Stimulated activated naive CD4-positive, alpha-beta T cell treated with Interleukin-2 at 50 U/mL for 16 hours (primary cell): ENCODE data around the gene ITPKC.
A peak's percentile ranks its signal among the peaks of the same experiment; 100 is the strongest.

Source experiments
- DNase-seq: peaks from one replicate; lab custom pipeline; 2025; lab: John Stamatoyannopoulos, UW

The ITPKC gene

GRCh38 chr19:40741527-40742390, 24.8 kb downstream of the ITPKC start:
- no peak for DNase-seq

- no peak for DNase-seq
Observed at GRCh38 chr19:40742477-40742876, 25.6 kb downstream of the ITPKC start.

- no peak for DNase-seq
Observed at GRCh38 chr19:40742886-40743285, 26.0 kb downstream of the ITPKC start.

- no peak for DNase-seq
Observed at GRCh38 chr19:40743926-40744325, 27.0 kb downstream of the ITPKC start.

GRCh38 chr19:40744554-40745401, 27.9 kb downstream of the ITPKC start:
- peak; percentile 11 for DNase-seq

- no peak for DNase-seq
Observed at GRCh38 chr19:40745402-40745780, 28.5 kb downstream of the ITPKC start.

GRCh38 chr19:40747536-40747935, 30.6 kb downstream of the ITPKC start:
- DNase-seq = no peak

GRCh38 chr19:40750058-40750873, 33.4 kb downstream of the ITPKC start, which contains the start of gene ACTMAP:
TSS of gene ACTMAP (minus strand) at chr19:40750477. CDS start at chr19:40749803, 674 bp downstream.
- DNase-seq = peak; percentile 99

GRCh38 chr19:40750874-40751537, 34.1 kb downstream of the ITPKC start, which contains the start of gene SNRPA:
TSS of gene SNRPA (plus strand) at chr19:40751203. CDS start at chr19:40751409, 206 bp downstream.
- peak; percentile 95 for DNase-seq

GRCh38 chr19:40752257-40752781, 35.4 kb downstream of the ITPKC start:
- peak; percentile 24 for DNase-seq

GRCh38 chr19:40754611-40755247, 37.8 kb downstream of the ITPKC start:
- DNase-seq = peak; percentile 72

- no peak for DNase-seq
Observed at GRCh38 chr19:40755248-40755624, 38.3 kb downstream of the ITPKC start.

GRCh38 chr19:40755791-40756190, 38.9 kb downstream of the ITPKC start:
- DNase-seq = no peak

GRCh38 chr19:40756502-40757110, 39.7 kb downstream of the ITPKC start:
- peak; percentile 62 for DNase-seq

GRCh38 chr19:40758491-40758890, 41.6 kb downstream of the ITPKC start:
- DNase-seq = no peak

GRCh38 chr19:40759352-40759751, 42.4 kb downstream of the ITPKC start:
- no peak for DNase-seq

- DNase-seq = no peak
Observed at GRCh38 chr19:40762754-40763470, 46.0 kb downstream of the ITPKC start.

GRCh38 chr19:40763526-40763925, 46.6 kb downstream of the ITPKC start:
- DNase-seq = no peak

GRCh38 chr19:40763963-40764362, 47.1 kb downstream of the ITPKC start:
- DNase-seq = no peak
